Measurements from ENCODE around the gene MICALL1.

- TF ChIP-seq MAX (IDR thresholded peaks at IDR 0.05) (no peak), YY1 (IDR thresholded peaks at IDR 0.05; ENCODE audit: low read depth) (no peak), RAD21 (IDR thresholded peaks at IDR 0.05; ENCODE audit: low read depth) (no peak)
These were observed 21.7 kb upstream of the MICALL1 start for GRCh38 chr22:37884420-37884819.
